NCI-H510A treated with DMSO at 0.1 percent for 48 hours (cell line): ENCODE data around the gene PPM1E.
"Not testable (repeated sequence)": the region's sequence is repeated elsewhere in the genome, so short reads cannot be mapped to it uniquely, and the experiment has no call there.

Experiments used
- DNase-seq: peaks from one replicate; lab custom pipeline; 2025; lab: John Stamatoyannopoulos, UW

Gene PPM1E

GRCh38 chr17:58947824-58948223 lies 192.2 kb downstream of the PPM1E start:
- DNase-seq: no peak

DNA sequence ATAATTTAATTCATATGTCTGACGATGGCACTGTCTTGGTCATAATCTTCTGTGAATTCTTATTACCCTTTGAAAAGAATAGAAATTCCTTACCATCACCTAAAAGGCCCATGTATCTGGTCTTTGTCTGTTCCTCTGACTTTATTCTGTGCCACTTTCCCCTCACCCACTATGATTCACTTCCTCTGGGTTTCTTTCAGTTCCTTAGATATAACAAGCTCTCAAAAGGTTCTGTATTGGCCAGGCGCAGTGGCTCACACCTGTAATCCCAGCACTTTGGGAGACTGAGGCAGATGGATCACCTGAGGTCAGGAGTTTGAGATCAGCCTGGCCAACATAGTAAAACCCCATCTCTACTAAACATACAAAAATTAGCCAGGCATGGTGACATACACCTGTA lies 198.7 kb downstream of the PPM1E start:
- DNase-seq: not testable (repeated sequence)

DNA sequence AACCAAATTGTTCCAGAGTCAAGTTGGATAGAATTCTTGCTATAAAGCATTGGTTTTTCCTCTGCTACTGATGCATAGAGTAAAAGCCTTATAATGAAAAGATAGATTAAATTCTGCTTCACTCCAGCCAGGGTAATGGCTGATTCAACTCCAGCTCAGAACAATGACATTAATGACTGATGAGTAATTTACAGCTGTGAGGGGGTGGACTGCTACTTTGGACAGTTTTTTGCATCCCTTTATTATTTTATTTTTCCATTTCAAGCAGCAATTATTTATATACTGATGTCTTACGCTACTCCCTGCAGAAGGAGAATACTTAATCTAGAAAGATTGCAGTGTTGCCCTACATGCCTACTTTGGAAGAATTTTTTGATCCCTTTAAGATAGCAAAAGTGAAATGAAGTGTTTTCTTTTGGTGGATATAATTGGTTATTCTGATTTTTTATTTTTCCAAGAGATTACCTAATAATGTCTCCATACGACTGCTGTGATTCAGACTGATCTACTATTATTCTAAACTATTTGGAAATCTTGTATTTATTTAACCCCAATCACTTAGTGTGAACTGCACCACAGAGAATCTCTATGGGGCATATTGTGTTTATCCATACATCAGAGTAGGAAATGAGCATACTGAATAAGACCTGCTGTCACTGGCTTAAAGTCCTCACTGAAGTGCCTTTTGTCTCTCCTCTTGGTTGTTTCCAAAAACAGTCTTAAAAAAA lies 201.5 kb downstream of the PPM1E start:
- DNase-seq: no peak

- not testable (repeated sequence) for DNase-seq
Measured at GRCh38 chr17:58957725-58958073, 202.0 kb downstream of the PPM1E start.

- peak; percentile 47 for DNase-seq
Measured at GRCh38 chr17:58960068-58960467, 204.4 kb downstream of the PPM1E start.

- DNase-seq: no peak
Measured at GRCh38 chr17:58965221-58965620, 209.6 kb downstream of the PPM1E start.

- no peak for DNase-seq
Measured at GRCh38 chr17:58966208-58966607, 210.6 kb downstream of the PPM1E start.

DNA sequence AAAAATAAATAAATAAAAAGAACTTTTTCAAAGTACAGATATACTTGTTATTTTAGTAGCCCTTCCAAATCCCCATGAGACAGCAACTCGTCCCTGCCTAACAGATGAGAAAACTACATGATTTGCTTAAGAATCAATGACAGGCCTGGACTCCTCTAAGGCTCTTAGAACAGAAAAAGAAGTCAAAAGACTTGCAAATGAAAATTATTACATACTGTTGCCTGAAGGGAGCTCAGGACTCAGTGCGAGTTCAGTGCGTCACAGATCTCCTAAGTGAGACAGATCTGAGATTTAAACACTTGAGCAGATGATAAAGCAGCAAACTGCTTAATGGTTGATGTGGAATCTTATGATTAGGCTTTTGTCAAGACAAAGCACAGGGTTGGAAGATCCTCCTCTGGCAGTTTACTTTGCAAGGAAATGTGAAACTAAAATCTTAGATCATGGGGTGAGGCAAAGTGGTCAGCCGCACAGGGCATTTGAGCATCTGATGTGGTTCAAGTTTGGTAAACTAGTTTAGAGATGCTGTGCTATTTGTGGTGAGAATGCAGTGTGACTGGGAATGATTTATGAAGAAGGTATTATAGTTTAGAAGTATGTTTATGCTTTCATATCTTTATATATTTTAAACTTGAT lies 212.9 kb downstream of the PPM1E start:
- DNase-seq: peak; percentile 63

DNA sequence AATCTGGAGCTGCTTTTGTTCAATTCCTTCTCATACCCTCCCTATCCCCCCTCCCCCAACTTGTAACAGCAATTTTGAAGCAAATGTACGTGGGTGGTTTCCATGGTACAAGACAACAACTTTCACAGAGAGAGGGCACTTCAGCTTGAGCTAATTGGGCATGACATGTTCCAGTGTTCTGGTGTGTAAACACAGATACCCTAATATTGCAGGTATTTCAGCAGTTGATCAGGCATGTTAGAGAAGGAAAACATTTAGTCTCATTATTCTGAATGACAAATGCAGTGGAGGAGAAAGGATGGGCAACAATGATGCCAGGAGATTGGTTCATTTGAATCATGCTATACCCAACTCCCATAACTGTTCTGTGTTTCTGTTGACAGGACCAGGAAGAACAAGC lies 213.5 kb downstream of the PPM1E start:
- peak; percentile 89 for DNase-seq

- no peak for DNase-seq
Measured at GRCh38 chr17:58969612-58970011, 214.0 kb downstream of the PPM1E start.

DNA sequence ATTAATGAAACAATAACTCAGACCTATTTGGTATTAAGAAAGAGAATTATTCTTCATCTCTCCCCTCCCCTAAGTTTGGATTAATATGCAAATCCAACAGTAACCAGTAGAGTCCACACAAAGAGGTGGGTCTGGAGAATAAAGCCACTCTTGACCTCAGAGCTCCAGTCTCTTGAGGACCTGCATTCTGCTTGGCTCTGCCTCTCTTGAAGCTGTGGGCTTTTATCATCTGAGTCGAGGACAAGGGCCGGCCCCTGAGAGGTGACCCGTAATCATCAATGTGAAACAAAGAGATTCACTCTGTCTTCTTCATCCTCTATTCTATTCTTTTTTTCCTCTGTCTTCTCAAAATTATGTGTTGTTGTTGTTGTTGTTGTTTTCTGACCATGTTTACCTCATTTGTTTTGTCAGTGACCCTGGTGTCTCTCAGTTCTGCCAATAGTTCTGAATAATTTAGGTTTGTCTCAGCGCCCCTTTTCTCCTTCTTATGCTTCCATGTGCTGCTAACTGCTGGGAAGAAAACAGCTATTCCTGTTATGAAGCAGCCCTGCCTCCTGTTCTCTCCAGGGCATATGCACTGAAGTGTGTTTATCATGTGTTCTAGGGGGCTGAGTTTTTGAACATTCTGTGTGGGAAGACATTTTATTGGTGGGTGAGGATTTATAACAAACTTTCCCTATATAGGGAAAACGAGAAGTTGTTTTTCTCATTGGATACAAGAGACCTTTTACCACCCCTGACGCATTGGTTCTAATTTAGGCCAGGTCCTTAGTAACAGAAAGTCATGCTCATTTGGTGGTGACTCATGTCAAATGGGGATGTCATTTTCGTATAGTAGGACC lies 215.2 kb downstream of the PPM1E start:
- no peak for DNase-seq

DNA sequence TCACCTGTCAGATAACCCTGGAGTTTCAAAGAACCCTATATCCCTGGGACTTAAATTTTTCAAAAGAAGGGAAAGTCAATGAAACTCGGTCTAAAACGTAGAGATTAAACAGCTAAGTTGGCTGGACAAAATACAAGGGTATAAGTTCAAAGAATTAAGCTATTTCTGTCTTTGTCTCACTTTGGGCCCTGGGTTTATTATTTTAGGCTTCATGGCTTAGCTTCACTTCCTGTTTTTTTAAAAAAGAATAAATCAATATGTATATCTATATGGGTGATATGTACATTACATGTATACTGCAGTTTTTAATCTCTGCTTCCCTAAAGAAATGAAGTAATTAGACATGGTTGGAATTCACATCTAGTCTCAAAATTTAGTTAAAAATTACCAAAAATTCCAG lies 218.7 kb downstream of the PPM1E start:
- DNase-seq: no peak

DNA sequence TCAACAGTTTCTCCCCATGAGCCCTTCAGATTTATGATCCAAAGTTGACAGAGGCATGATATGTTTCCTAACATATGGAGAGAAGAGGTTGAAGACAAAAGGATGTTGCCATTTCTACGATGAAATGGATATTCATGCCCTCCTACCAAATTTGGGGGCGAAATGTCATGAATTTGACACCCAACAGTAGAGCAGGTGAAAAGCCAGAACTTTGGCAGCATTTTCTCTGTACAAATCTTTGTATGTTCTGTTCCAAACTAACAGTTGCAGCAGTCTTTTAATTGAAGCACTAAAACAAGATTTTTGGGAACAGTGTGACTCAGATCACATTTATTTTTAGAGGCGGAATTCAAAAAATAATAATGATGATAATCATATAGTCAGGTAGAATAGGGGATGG lies 220.9 kb downstream of the PPM1E start:
- DNase-seq: no peak

GRCh38 chr17:58980706-58981481 lies 225.2 kb downstream of the PPM1E start:
- no peak for DNase-seq

DNA sequence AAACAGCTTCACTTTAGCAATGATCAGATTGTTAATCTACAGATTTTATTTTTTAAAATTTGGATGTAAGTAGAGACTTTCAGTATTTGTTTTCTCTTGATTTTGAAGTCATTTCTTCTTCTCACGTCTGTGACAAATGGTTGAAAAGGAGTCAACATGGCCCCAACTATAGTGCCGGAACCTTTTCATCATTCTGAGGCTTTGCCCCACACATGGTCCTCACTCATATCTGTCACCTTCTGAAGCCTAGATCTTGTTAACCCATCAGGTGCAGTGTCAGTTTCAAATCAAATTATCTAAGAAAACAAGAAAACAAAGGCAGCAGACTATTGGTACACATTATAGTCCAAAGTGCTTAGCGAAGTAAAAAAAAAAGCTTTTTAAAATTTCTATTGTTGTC lies 227.0 kb downstream of the PPM1E start:
- no peak for DNase-seq

DNA sequence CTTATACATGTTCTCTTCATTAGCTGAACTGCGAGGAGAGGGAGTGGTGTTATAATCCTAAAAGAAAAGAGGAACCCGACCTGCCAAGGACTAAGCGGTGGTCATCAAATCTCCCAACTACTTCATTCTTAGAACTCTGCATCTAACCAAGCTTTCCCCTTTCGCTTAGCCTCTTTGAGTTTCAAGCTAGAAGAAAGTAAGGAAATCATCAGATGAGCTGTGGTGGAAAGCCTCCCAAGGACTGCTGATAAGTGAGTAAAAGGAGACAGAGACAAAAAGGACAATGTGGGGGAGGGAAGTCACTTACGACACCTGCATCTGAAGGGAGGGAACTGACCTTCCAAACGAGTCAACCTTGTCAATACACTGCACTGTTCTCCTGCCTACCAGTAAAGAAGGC lies 229.7 kb downstream of the PPM1E start:
- DNase-seq: no peak

GRCh38 chr17:58985971-58986370 lies 230.3 kb downstream of the PPM1E start:
- no peak for DNase-seq

DNA sequence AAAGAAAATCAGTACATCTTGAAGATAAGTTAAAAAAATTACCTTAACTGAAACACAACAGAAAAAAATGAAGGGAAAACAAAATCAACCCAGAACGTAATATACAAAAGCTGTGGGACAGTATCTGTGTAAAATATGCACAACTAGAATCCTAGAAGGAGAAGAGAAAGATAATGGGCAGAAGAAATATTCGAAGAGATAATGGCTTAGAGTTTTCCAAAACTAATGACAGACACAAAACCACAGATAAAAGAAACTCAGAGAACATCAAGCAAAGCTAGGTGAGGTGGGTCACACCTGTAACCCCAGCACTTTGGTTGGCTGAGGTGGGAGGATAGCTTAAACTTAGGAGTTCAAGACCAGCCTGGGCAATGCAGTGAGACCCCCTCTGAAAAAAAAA lies 234.0 kb downstream of the PPM1E start:
- no peak for DNase-seq

DNA sequence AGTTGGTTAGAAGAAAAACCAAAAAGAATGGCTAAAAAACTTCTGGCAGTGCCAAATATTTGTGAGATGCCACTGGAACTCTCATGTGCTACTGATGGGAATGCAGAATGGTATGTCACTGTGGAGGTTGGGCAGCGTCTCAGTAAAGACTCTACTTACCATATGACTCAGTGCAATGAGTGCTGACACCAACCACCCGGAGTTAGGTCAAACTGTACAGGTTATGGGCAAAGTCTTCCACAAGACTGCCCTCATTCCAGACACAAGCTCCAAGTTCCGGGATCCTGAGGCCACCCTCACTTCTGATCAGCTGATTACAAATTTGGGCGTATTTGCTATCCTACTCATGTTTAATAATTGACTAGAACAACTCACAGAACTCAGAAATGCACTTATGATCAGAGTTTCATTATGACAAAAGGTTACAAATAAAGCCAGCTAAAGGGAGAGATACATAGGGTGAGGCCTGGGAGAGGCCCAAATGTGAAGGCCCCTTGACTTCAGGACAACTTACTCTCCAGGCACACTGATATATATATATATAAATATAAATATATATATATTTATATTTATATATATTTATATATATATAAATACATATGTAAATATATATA lies 236.2 kb downstream of the PPM1E start:
- DNase-seq: no peak

- DNase-seq: no peak
Measured at GRCh38 chr17:58993311-58993710, 237.7 kb downstream of the PPM1E start.

DNA sequence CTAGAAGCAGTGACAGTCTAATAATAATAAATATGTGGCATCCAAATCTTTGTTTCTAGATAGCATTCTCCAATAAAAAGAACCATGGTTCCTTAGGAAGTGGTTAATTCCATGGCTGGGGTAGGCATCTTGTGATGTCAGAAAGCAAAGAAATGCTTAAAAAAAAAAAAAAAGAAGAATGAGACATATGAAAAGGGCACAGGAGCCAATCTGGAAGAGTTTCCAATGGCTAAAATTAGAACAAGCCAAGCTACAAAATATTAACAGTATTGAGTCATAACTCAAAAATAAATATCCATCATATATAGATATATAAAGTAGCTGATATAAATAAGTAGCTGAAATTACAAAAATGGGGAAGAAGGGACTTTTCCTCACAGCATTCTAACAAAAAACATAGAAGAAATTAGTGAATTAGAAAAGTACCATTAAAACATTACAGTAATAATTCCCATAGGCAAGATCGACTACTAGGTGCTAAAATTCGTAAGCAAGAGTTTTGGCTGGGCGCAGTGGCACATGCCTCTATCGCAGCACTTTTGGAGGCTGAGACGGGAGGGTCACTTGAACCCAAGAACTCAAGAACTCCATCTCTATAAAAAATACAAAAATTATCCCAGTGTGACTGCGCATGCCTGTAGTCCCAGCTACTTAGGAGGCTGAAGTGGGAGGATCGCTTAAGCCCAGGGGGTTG lies 239.7 kb downstream of the PPM1E start:
- no peak for DNase-seq
